HL-60 (cell line): Measurements from ENCODE around the gene KIF26A.

Experiments used
- DNase-seq, 2 experiments: peaks; one replicate each; pipeline ENCODE4 v3.0.0-alpha.2; 2010 to 2020; ENCODE audit warnings: low read depth in 1 of 2, low spot score in 1 of 2
- H3K27ac ChIP-seq: fragments of 250-450 bp; sonication (Bioruptor Pico); replicated peaks from 2 replicates; pipeline ENCODE4 v1.5.1; 2020; ENCODE audit warnings: mild to moderate bottlenecking, moderate library complexity
- H3K27me3 ChIP-seq: fragments of 250-450 bp; sonication (Bioruptor Pico); 2 replicates; pipeline ENCODE4 v1.5.1; 2021; ENCODE audit warnings: mild to moderate bottlenecking, moderate library complexity; ENCODE audit not compliant: insufficient read depth, poor library complexity, severe bottlenecking
- H3K4me3 ChIP-seq: replicated peaks from 2 replicates; pipeline ENCODE4 v1.5.1; 2011; ENCODE audit warnings: mild to moderate bottlenecking, control low read depth, low read length; ENCODE audit not compliant: insufficient read depth
- GABPA ChIP-seq: IDR thresholded peaks from 2 replicates; pipeline ENCODE4 v1.6.1; 2012; ENCODE audit warnings: low read depth
- POLR2AphosphoS5 ChIP-seq: IDR thresholded peaks from 2 replicates; pipeline ENCODE4 v1.6.1; 2012; ENCODE audit warnings: low read depth
- SPI1 ChIP-seq: IDR thresholded peaks from 2 replicates; pipeline ENCODE4 v1.6.1; 2012; ENCODE audit warnings: low read depth, mild to moderate bottlenecking, borderline replicate concordance
- TF ChIP-seq, protein P1 (sequence below): IDR thresholded peaks from 2 replicates; pipeline ENCODE4 v1.6.1; 2012; ENCODE audit warnings: low read depth; ENCODE audit not compliant: insufficient replicate concordance
- TF ChIP-seq, protein P2 (sequence below): IDR thresholded peaks from one replicate; pipeline ENCODE4 v1.5.1; 2011; ENCODE audit warnings: low read length, control low read depth, inconsistent platforms; ENCODE audit not compliant: insufficient read depth

The KIF26A gene

DNA sequence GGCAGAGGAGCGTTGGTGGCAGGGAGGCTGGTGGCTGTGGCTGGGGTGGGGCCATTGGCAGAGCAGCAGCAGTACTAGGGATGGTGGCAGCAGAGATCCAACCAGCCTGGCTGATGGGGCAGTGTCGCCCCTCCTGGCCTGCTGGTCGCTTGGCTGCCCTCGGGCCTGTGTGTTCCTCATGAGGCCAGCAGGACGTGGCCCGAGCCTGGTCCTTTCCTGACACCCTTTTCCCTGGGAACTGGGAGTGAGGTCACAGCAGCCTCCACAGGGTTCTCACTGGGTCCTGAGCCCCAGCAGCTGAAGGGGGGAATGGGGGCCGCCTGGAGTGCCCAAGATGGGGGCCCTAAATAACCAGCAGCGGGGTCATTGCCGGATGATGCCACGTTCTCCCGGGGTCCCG is 46.1 kb downstream of the KIF26A start:
- no peak for DNase-seq
- TF ChIP-seq, protein P1, sequence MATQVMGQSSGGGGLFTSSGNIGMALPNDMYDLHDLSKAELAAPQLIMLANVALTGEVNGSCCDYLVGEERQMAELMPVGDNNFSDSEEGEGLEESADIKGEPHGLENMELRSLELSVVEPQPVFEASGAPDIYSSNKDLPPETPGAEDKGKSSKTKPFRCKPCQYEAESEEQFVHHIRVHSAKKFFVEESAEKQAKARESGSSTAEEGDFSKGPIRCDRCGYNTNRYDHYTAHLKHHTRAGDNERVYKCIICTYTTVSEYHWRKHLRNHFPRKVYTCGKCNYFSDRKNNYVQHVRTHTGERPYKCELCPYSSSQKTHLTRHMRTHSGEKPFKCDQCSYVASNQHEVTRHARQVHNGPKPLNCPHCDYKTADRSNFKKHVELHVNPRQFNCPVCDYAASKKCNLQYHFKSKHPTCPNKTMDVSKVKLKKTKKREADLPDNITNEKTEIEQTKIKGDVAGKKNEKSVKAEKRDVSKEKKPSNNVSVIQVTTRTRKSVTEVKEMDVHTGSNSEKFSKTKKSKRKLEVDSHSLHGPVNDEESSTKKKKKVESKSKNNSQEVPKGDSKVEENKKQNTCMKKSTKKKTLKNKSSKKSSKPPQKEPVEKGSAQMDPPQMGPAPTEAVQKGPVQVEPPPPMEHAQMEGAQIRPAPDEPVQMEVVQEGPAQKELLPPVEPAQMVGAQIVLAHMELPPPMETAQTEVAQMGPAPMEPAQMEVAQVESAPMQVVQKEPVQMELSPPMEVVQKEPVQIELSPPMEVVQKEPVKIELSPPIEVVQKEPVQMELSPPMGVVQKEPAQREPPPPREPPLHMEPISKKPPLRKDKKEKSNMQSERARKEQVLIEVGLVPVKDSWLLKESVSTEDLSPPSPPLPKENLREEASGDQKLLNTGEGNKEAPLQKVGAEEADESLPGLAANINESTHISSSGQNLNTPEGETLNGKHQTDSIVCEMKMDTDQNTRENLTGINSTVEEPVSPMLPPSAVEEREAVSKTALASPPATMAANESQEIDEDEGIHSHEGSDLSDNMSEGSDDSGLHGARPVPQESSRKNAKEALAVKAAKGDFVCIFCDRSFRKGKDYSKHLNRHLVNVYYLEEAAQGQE, result no peak
- no peak for TF ChIP-seq GABPA
- TF ChIP-seq SPI1, result no peak
- TF ChIP-seq, protein P2, sequence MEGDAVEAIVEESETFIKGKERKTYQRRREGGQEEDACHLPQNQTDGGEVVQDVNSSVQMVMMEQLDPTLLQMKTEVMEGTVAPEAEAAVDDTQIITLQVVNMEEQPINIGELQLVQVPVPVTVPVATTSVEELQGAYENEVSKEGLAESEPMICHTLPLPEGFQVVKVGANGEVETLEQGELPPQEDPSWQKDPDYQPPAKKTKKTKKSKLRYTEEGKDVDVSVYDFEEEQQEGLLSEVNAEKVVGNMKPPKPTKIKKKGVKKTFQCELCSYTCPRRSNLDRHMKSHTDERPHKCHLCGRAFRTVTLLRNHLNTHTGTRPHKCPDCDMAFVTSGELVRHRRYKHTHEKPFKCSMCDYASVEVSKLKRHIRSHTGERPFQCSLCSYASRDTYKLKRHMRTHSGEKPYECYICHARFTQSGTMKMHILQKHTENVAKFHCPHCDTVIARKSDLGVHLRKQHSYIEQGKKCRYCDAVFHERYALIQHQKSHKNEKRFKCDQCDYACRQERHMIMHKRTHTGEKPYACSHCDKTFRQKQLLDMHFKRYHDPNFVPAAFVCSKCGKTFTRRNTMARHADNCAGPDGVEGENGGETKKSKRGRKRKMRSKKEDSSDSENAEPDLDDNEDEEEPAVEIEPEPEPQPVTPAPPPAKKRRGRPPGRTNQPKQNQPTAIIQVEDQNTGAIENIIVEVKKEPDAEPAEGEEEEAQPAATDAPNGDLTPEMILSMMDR, result no peak
- no peak for TF ChIP-seq POLR2AphosphoS5
- no peaks in the 10 kb centered on the region for H3K27me3 ChIP-seq
- H3K27ac ChIP-seq, result no peak overlapping the region
- no peak overlapping the region for H3K4me3 ChIP-seq

DNA sequence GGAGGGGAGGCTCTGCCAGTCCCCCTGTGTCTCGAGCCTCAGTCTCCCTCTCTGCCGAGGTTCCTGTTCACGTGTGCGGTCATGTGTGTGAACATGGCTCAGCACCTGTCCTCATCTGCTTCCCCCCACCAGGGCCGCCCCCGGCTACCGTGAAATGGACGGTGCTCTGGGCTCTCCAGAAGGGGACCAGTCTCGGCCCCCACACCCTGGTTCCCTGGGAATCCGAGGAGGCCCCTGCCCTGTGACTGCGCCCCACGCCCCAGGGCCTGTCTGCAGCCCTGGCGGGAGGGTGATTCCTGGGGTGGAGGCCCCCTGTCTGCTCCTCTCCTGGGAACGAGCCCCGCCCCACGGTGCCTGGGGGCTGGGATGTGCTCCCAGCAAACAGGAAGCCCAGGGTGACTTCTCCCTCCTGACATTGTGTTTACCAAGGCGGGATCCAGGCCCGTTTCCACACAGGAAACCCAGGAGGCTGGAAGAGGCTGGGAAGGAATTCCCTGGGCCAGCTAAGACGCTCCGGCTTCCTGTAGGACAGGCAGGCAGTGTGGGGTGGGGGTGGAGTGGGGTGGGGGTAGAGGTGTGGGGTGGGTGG is 46.6 kb downstream of the KIF26A start:
- TF ChIP-seq, protein P2, result no peak
- no peak for TF ChIP-seq POLR2AphosphoS5
- TF ChIP-seq, protein P1, result no peak
- no peak for TF ChIP-seq GABPA
- TF ChIP-seq SPI1, result no peak
- no peak for DNase-seq
- Histone ChIP-seq H3K27ac (no peak overlapping the region), H3K27me3 (no peaks in the 10 kb centered on the region), H3K4me3 (no peak overlapping the region)

DNA sequence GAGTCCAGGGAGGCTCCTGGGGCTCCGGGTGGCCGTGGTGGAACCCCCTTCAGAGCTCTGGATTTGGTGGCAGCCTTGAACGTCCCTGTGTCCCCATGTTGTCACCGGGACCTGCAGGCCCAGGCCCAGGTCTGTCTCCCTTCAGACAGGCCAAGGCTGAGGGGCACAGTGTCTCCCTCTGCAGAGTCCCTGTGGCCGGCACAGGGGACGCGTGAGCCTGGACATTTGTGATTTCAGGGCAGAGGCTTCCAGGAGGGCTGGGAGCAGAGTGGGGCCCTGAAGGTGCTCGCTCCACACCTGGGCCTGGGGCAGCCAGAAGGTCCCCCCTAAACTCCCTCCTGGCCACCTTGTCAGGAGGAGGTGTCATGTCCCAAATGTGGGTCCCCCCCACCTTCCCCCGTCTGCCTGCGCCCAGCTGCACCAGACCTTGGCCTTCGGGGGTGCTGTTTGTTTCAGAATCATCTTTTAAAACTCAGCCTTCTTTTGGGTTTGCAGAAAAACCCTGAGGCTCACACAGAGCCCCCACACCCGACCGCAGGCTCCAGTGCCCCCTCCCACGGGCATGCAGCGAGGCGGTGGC is 47.6 kb downstream of the KIF26A start:
- Histone ChIP-seq H3K4me3 (no peak overlapping the region), H3K27me3 (no peaks in the 10 kb centered on the region), H3K27ac (no peak overlapping the region)
- no peak for DNase-seq
- TF ChIP-seq GABPA (no peak), SPI1 (no peak), POLR2AphosphoS5 (no peak)
- TF ChIP-seq, protein P1, result no peak
- TF ChIP-seq, protein P2, result no peak
